IMR-90 (cell line): ENCODE data around the gene DCANP1. TPM values are rescaled to one million over a fixed set of nuclear protein-coding genes. Genes with fewer than 3 reads are reported as not detected.

Experiments used
- ATAC-seq: fragments of 200-7000 bp; cut with Tn5 transposase; 2 replicates; pipeline ENCODE4 v1.9.1; 2020; ENCODE audit warnings: low read depth, mild to moderate bottlenecking, moderate library complexity
- BruUV-seq: library from RNA; stranded (reverse); fragments of 400-500 nt; replicated peaks from 2 replicates; lab custom pipeline; 2021; lab: Mats Ljungman, UMichigan
- CTCF ChIA-PET: fragments of 300-600 bp; formaldehyde crosslinking; extraction: SDS; loops from one replicate; lab custom pipeline; 2021; ENCODE audit warnings: antibody characterized with exemption; lab: Yijun Ruan, JAX
- POLR2A ChIA-PET: fragments of 300-600 bp; sonication (Branson Sonifier 250); formaldehyde crosslinking; loops from one replicate; lab custom pipeline; 2022; ENCODE audit warnings: antibody characterized with exemption; ENCODE audit not compliant: unreplicated experiment; lab: Charles Lee
- DNase-seq: peaks from one replicate; pipeline ENCODE4 v3.0.0; 2013
- H2AFZ ChIP-seq: replicated peaks from 2 replicates; pipeline ENCODE3; 2013; ENCODE audit warnings: low read length, mild to moderate bottlenecking; ENCODE audit not compliant: poor library complexity
- H2AK5ac ChIP-seq: 2 replicates; pipeline ENCODE4 v1.6.1; 2013; ENCODE audit warnings: low read depth, low read length, inconsistent platforms
- H2AK9ac ChIP-seq: replicated peaks from 2 replicates; pipeline ENCODE3; 2013; ENCODE audit warnings: mild to moderate bottlenecking, low read depth, low read length, moderate library complexity; ENCODE audit not compliant: poor library complexity
- H2BK120ac ChIP-seq: 2 replicates; pipeline ENCODE4 v1.6.1; 2013; ENCODE audit warnings: low read depth, low read length, inconsistent platforms
- H2BK15ac ChIP-seq: 3 replicates; pipeline ENCODE4 v1.6.1; 2013; ENCODE audit warnings: low read depth, low read length, inconsistent platforms
- H2BK20ac ChIP-seq: 2 replicates; pipeline ENCODE4 v1.6.1; 2013; ENCODE audit warnings: low read depth, mild to moderate bottlenecking, inconsistent platforms, low read length, moderate library complexity
- H2BK5ac ChIP-seq: 2 replicates; pipeline ENCODE4 v1.6.1; 2013; ENCODE audit warnings: mild to moderate bottlenecking, low read depth, low read length, inconsistent platforms; ENCODE audit not compliant: poor library complexity, severe bottlenecking
- H3K14ac ChIP-seq: replicated peaks from 2 replicates; pipeline ENCODE4 v1.6.1; 2013; ENCODE audit warnings: low read depth, low read length, inconsistent platforms
- H3K18ac ChIP-seq: 2 replicates; pipeline ENCODE4 v1.6.1; 2013; ENCODE audit warnings: low read depth, low read length, control low read depth
- H3K23ac ChIP-seq: 2 replicates; pipeline ENCODE4 v1.6.1; 2013; ENCODE audit warnings: low read depth, low read length, inconsistent platforms
- H3K27ac ChIP-seq: 2 replicates; pipeline ENCODE4 v1.5.1; 2013; ENCODE audit warnings: mild to moderate bottlenecking, control low read depth, low read length; ENCODE audit not compliant: insufficient read depth
- H3K27me3 ChIP-seq: 2 replicates; pipeline ENCODE4 v1.6.1; 2013; ENCODE audit warnings: low read length; ENCODE audit not compliant: control insufficient read depth, insufficient read depth
- H3K36me3 ChIP-seq: 2 replicates; pipeline ENCODE4 v1.6.1; 2013; ENCODE audit warnings: low read length, mixed read lengths; ENCODE audit not compliant: control insufficient read depth, insufficient read depth
- H3K4ac ChIP-seq: 2 replicates; pipeline ENCODE4 v1.6.1; 2013; ENCODE audit warnings: low read depth, low read length, inconsistent platforms
- H3K4me1 ChIP-seq: 2 replicates; pipeline ENCODE4 v1.6.1; 2013; ENCODE audit warnings: low read length, mixed read lengths; ENCODE audit not compliant: control insufficient read depth, insufficient read depth
- H3K4me2 ChIP-seq: 2 replicates; pipeline ENCODE4 v1.6.1; 2013; ENCODE audit warnings: low read depth, mild to moderate bottlenecking, control low read depth, low read length, moderate library complexity
- H3K4me3 ChIP-seq: 2 replicates; pipeline ENCODE4 v1.5.1; 2013; ENCODE audit warnings: low read depth, mild to moderate bottlenecking, control low read depth, low read length, moderate library complexity; ENCODE audit not compliant: insufficient read depth
- H3K56ac ChIP-seq: 2 replicates; pipeline ENCODE4 v1.6.1; 2013; ENCODE audit warnings: low read length, inconsistent platforms; ENCODE audit not compliant: insufficient read depth; ENCODE audit errors: extremely low read depth
- H3K79me1 ChIP-seq, 2 experiments: 2 replicates each; pipeline ENCODE4 v1.6.1; 2013; ENCODE audit warnings: low read length in 2 of 2, inconsistent platforms in 1 of 2, low read depth in 1 of 2
- H3K9ac ChIP-seq: 2 replicates; pipeline ENCODE4 v1.6.1; 2013; ENCODE audit warnings: low read depth, low read length, control low read depth
- H3K9me1 ChIP-seq: 2 replicates; pipeline ENCODE4 v1.6.1; 2013; ENCODE audit warnings: low read length, inconsistent platforms; ENCODE audit not compliant: insufficient read depth
- H3K9me3 ChIP-seq: 2 replicates; pipeline ENCODE4 v1.6.1; 2013; ENCODE audit warnings: low read length; ENCODE audit not compliant: control insufficient read depth, insufficient read depth
- H4K20me1 ChIP-seq: 2 replicates; pipeline ENCODE4 v1.6.1; 2013; ENCODE audit warnings: low read length, inconsistent platforms; ENCODE audit not compliant: insufficient read depth
- H4K5ac ChIP-seq: 2 replicates; pipeline ENCODE4 v1.6.1; 2013; ENCODE audit warnings: mild to moderate bottlenecking, low read depth, low read length, control low read depth
- H4K8ac ChIP-seq, 2 experiments: 2 replicates each; pipeline ENCODE4 v1.6.1; 2013; ENCODE audit warnings: low read depth in 2 of 2, low read length in 2 of 2, control low read depth in 1 of 2, inconsistent platforms in 1 of 2
- H4K91ac ChIP-seq: 2 replicates; pipeline ENCODE4 v1.6.1; 2013; ENCODE audit warnings: low read depth, low read length, inconsistent platforms; ENCODE audit not compliant: insufficient read depth
- CEBPB ChIP-seq: IDR thresholded peaks from 2 replicates; pipeline ENCODE4 v1.6.1; 2012; ENCODE audit warnings: low read depth, low read length, improper control_type of control experiment
- CHD1 ChIP-seq: IDR thresholded peaks from 2 replicates; pipeline ENCODE4 v1.6.1; 2012; ENCODE audit warnings: low read depth, low read length, improper control_type of control experiment
- FOS ChIP-seq: fragments of 150-350 bp; IDR thresholded peaks from 2 replicates; pipeline ENCODE4 v1.6.1; 2016; ENCODE audit warnings: low read depth, low read length
- MAFK ChIP-seq: IDR thresholded peaks from 2 replicates; pipeline ENCODE4 v1.6.1; 2012; ENCODE audit warnings: low read depth, low read length, improper control_type of control experiment
- MAZ ChIP-seq: IDR thresholded peaks from 2 replicates; pipeline ENCODE4 v1.6.1; 2012; ENCODE audit warnings: low read depth, mild to moderate bottlenecking, low read length, improper control_type of control experiment, moderate library complexity, borderline replicate concordance
- MXI1 ChIP-seq: IDR thresholded peaks from 2 replicates; pipeline ENCODE4 v1.6.1; 2012; ENCODE audit warnings: low read depth, mild to moderate bottlenecking, low read length, moderate library complexity, borderline replicate concordance
- RCOR1 ChIP-seq: IDR thresholded peaks from 2 replicates; pipeline ENCODE4 v1.6.1; 2012; ENCODE audit warnings: mild to moderate bottlenecking, low read length, improper control_type of control experiment; ENCODE audit not compliant: insufficient replicate concordance
- RFX5 ChIP-seq: IDR thresholded peaks from 2 replicates; pipeline ENCODE4 v1.8.0; 2012; ENCODE audit warnings: low read depth, mild to moderate bottlenecking, low read length, moderate library complexity
- WGBS, 2 experiments: methylation state at CpG; one replicate each; pipeline versions ENCODE4 v1.1.5 to v1.1.7; 2013; ENCODE audit warnings: missing lambda C conversion rate in 2 of 2; ENCODE audit not compliant: insufficient read length in 1 of 2; ENCODE audit errors: extremely low coverage in 2 of 2; 5-methylcytosine and 5-hydroxymethylcytosine counted together
- dilution Hi-C: fragments of 300-500 bp; cut with HindIII; formaldehyde crosslinking; loops from one replicate; pipeline ENCODE4 v1.14.3; 2018; ENCODE audit warnings: low sequenced_read_pairs; ENCODE audit not compliant: unreplicated experiment
- in situ Hi-C: fragments of 300-500 bp; cut with MboI; formaldehyde crosslinking; loops from 3 replicates; pipeline ENCODE4 v1.14.3; 2019; ENCODE audit warnings: low sequenced_read_pairs, inconsistent platforms, mixed read lengths
- intact Hi-C: fragments of 100-400 bp; cut with micrococcal nuclease; formaldehyde crosslinking; loops from 2 replicates; pipeline ENCODE4 v1.10.0; 2022
- polyA plus RNA-seq, 3 experiments: library from polyadenylated mRNA; depleted of rRNA; stranded (reverse); fragments of >200 nt; gene quantifications; 2 replicates each; pipeline ENCODE4 v1.2.3, GENCODE V29; 2012; ENCODE audit warnings: low replicate concordance in 1 of 3
- total RNA-seq: library from RNA; depleted of rRNA; stranded (reverse); fragments of >200 nt; gene quantifications from 2 replicates; pipeline ENCODE4 v1.2.3, GENCODE V29; 2012

The DCANP1 gene
- total and polyA plus RNA-seq, 2 of the 4 experiments (the other 2 are of a cell fraction), result not detected

DNA sequence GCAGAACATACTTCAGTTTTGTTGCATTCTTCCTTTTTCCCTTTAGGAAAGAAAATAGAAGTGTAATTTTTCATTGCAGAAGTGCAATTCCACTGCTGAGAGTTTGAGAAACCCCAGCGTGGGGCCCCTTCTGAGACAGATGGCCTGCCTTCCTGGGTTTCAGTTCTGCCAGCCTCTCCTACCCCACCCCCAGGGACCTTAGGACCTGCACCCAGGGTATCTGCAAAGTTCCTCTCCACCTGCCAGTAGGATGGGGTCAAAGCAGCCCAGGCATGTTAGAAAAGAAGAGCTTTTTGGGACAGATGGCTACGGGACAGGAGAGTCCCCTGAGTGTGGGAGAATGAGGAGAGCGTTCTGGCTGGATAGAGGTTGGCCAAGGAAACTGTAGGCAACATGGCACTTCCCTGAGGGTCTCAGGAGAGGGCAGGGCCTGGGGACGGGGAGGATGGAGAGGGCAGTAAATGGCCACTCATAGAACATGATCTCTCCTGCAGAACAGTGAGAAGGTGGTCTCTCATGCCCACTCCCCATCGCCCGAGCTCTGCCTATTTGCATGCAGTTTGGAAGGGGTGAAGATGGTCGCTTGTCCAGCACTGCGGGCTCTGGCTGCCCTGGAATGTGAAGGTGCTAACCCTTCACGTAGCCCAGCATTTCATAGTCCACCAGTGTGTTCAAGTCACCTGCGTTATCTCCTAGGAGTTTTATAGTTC lies 5.3 kb upstream of the DCANP1 start, which contains the start of gene TIFAB:
TIFAB (minus strand) TSS at position 31 of the 710 bp plus-strand sequence. CDS start 2,412 bp downstream, outside the sequence.
- Histone ChIP-seq H3K9me3 (no peaks in the 10 kb centered on the region), H2AFZ (no peak within 1 kb of the TSS), H3K23ac (no peak within 1 kb of the TSS), H3K56ac (no peak within 1 kb of the TSS), H3K4me2 (no peak within 1 kb of the TSS), H4K5ac (no peak within 1 kb of the TSS), H3K79me1 (no peaks in the 10 kb centered on the region), H2BK20ac (no peak within 1 kb of the TSS), H4K8ac (no peak within 1 kb of the TSS), H3K4ac (no peak within 1 kb of the TSS), H3K4me1 (peaks cover 8% of the 10 kb centered on the region), H4K20me1 (no peaks in the 10 kb centered on the region), H3K9ac (no peak within 1 kb of the TSS), H3K14ac (no peak within 1 kb of the TSS), H3K18ac (no peak within 1 kb of the TSS), H3K36me3 (no peaks in the 10 kb centered on the region), H3K27ac (no peak within 1 kb of the TSS), H3K27me3 (peaks cover 41% of the 10 kb centered on the region), H2BK120ac (no peak within 1 kb of the TSS), H4K91ac (no peak within 1 kb of the TSS), H3K9me1 (peaks cover 5% of the 10 kb centered on the region), H2AK9ac (no peak within 1 kb of the TSS), H2BK15ac (no peak within 1 kb of the TSS), H2BK5ac (no peak within 1 kb of the TSS), H3K4me3 (no peak within 1 kb of the TSS), H2AK5ac (no peak within 1 kb of the TSS)
- WGBS, 2 experiments, result 80% methylated on average over 1 of the region's 10 CpGs; no CpG with 5 or more reads in 1 of the 2 experiments
- in situ Hi-C loops, result no loop called here
- CTCF ChIA-PET, result no interaction called here
- TF ChIP-seq MAFK, result no peak
- TF ChIP-seq RFX5, result no peak
- no peak for TF ChIP-seq CHD1
- TF ChIP-seq RCOR1, result no peak
- TF ChIP-seq MAZ, result no peak
- no peak for TF ChIP-seq FOS
- no peak for TF ChIP-seq CEBPB
- TF ChIP-seq MXI1, result no peak
- POLR2A ChIA-PET, result no interaction called here
- BruUV-seq, result no TSS peak
- intact Hi-C loops, result no loop called here
- DNase-seq, result no peak
- dilution Hi-C loops, result loop anchor here (25.0 kb wide), 1 partner anchor 110 kb away; no protein-coding TSS in a partner anchor
- no peak for ATAC-seq
